ENCODE results near the gene IFITM10. TPM values are rescaled to one million over a fixed set of nuclear protein-coding genes. Genes with fewer than 3 reads are reported as not detected.

Gene IFITM10
- total and polyA plus RNA-seq, 9 of the 15 experiments (the other 6 are each of a cell fraction or from before 2014, with no cell fraction given): 0.08 to 0.13 (median 0.09) TPM; not detected in 6

- no peak for TF ChIP-seq ETV5 (CRISPR knock-in tag; IDR thresholded peaks at IDR 0.05; ENCODE audit: low read depth)
- TF ChIP-seq GATAD2B (IDR thresholded peaks at IDR 0.05; ENCODE audit: borderline replicate concordance): 0 out of 2 replicates have a peak, but pooled peaks have one; percentile 64
- 0 out of 2 replicates have a peak, but pooled peaks have one; percentile 54 for TF ChIP-seq ZNF592 (IDR thresholded peaks at IDR 0.05)
- no peak for TF ChIP-seq ZNF408 (CRISPR knock-in tag; IDR thresholded peaks at IDR 0.05; ENCODE audit: low read depth)
- TF ChIP-seq BDP1 (IDR thresholded peaks at IDR 0.05; ENCODE audit: insufficient read depth, insufficient read length): no peak
- peak; percentile 76 for TF ChIP-seq NFE2 (IDR thresholded peaks at IDR 0.05; ENCODE audit: low read depth)
- peak; percentile 98 for TF ChIP-seq ZFP36 (IDR thresholded peaks at IDR 0.05; ENCODE audit: low read depth, low read length, partially characterized antibody)
- no peak for TF ChIP-seq NR2C2 (CRISPR knock-in tag; IDR thresholded peaks at IDR 0.05)
- peak; percentile 51 for TF ChIP-seq NR2C2 (tag; IDR thresholded peaks at IDR 0.05)
- TF ChIP-seq ZNF77 (CRISPR knock-in tag; IDR thresholded peaks at IDR 0.05): no peak
- peak; percentile 85 for TF ChIP-seq BHLHE40 (IDR thresholded peaks at IDR 0.05; ENCODE audit: low read length)
- no peak for TF ChIP-seq ELF1 (tag; IDR thresholded peaks at IDR 0.05)
- TF ChIP-seq CTCF (IDR thresholded peaks at IDR 0.05 in 2 of 3, conservative IDR thresholded peaks at IDR 0.05 in 1 of 3; ENCODE audit: insufficient read depth in 2 of 3, low read depth in 1 of 3, low read length in 3 of 3): 0 out of 6 replicates have a peak, but pooled peaks of 1 of the 3 experiments have one; percentile 23
- TF ChIP-seq RAD51 (IDR thresholded peaks at IDR 0.05; ENCODE audit: borderline replicate concordance, low read depth): peak; percentile 93
- TF ChIP-seq ZBED1 (IDR thresholded peaks at IDR 0.05): no peak
- peak; percentile 17 to 54; a peak in 2 of 4 replicates for TF ChIP-seq FOXK2 (conservative IDR thresholded peaks at IDR 0.05 in 1 of 2, IDR thresholded peaks at IDR 0.05 in 1 of 2; ENCODE audit: low read depth in 2 of 2)
- TF ChIP-seq DNMT1 (IDR thresholded peaks at IDR 0.05): no peak
- no peak for TF ChIP-seq CREBBP (IDR thresholded peaks at IDR 0.05; ENCODE audit: low read depth, low read length)
- TF ChIP-seq ZNF764 (CRISPR knock-in tag; IDR thresholded peaks at IDR 0.05; ENCODE audit: low read depth): no peak
- TF ChIP-seq ZNF639 (CRISPR knock-in tag; conservative IDR thresholded peaks at IDR 0.05 in 1 of 2, IDR thresholded peaks at IDR 0.05 in 1 of 2): peak in 1 of 2 experiments; percentile 49; a peak in 1 of 4 replicates
- TF ChIP-seq ZFX (CRISPR knock-in tag; IDR thresholded peaks at IDR 0.05): peak; percentile 70
Measured at GRCh38 chr11:1763796-1764661, 13.6 kb upstream of the IFITM10 start, which contains the start of gene CTSD (continued).

Measured in K562 (cell line).